HCT116 (cell line): ENCODE measurements around the gene SKI. TPM values are rescaled to one million over a fixed set of nuclear protein-coding genes. Genes with fewer than 3 reads are reported as not detected.

Experiments used
- ATAC-seq: fragments of 200-7000 bp; cut with Tn5 transposase; 2 replicates; pipeline ENCODE4 v1.9.1; 2020; ENCODE audit warnings: mild to moderate bottlenecking, moderate library complexity
- BruUV-seq: library from RNA; stranded (reverse); fragments of 400-500 nt; replicated peaks from 2 replicates; lab custom pipeline; 2021; lab: Mats Ljungman, UMichigan
- CTCF ChIA-PET: fragments of 300-600 bp; sonication (Branson Sonifier 250); formaldehyde crosslinking; loops from one replicate; lab custom pipeline; 2021; ENCODE audit warnings: antibody characterized with exemption; lab: Charles Lee
- POLR2A ChIA-PET: fragments of 300-600, 350-600 bp; sonication (Branson Sonifier 250); formaldehyde crosslinking; loops from one replicate; lab custom pipeline; 2021; ENCODE audit warnings: antibody characterized with exemption; lab: Charles Lee
- RAD21 ChIA-PET, 2 experiments: fragments of 300-600 bp; sonication (Branson Sonifier 250); formaldehyde crosslinking; loops; one replicate each; lab custom pipeline; 2023; ENCODE audit warnings: low total read pairs in 2 of 2; ENCODE audit not compliant: uncharacterized antibody in 2 of 2, unreplicated experiment in 2 of 2, low non-redundant PET in 1 of 2; lab: Charles Lee
- DNase-seq: peaks from one replicate; pipeline ENCODE4 v3.0.0-alpha.2; 2010; ENCODE audit warnings: low read depth, low spot score
- H2AFZ ChIP-seq: fragments of 200-600 bp; shearing (Covaris generic), sonication (generic); 2 replicates; pipeline ENCODE4 v1.6.1; 2017; ENCODE audit warnings: low read depth, mixed run types, mixed read lengths, antibody characterized with exemption, low read length; ENCODE audit not compliant: poor library complexity, severe bottlenecking
- H3K27ac ChIP-seq: 2 replicates; pipeline ENCODE4 v1.5.1; 2012; ENCODE audit warnings: low read depth, low read length
- H3K27me3 ChIP-seq: fragments of 200-600 bp; sonication (generic); 2 replicates; pipeline ENCODE4 v1.6.1; 2016; ENCODE audit warnings: mixed run types, low read length, mixed read lengths; ENCODE audit not compliant: insufficient read depth
- H3K36me3 ChIP-seq, 2 experiments: fragments of 200-500 bp in 1 of 2; fragments of 200-600 bp in 1 of 2; sonication (Bioruptor generic) in 1 of 2; sonication (generic) in 1 of 2; 2 replicates each; pipeline versions ENCODE4 v1.5.1 to v1.6.1; 2014 to 2016; ENCODE audit warnings: low read length in 2 of 2, inconsistent platforms in 1 of 2, mixed read lengths in 1 of 2, mixed run types in 1 of 2; ENCODE audit not compliant: insufficient read depth in 2 of 2, control insufficient read depth in 1 of 2
- H3K4me1 ChIP-seq, 2 experiments: fragments of 200-600 bp in 1 of 2; sonication (generic) in 1 of 2; 2 replicates each; pipeline versions ENCODE4 v1.5.1 to v1.6.1; 2012 to 2017; ENCODE audit warnings: low read length in 2 of 2, inconsistent platforms in 1 of 2, mild to moderate bottlenecking in 1 of 2, mixed read lengths in 1 of 2, mixed run types in 1 of 2, moderate library complexity in 1 of 2; ENCODE audit not compliant: insufficient read depth in 2 of 2, control insufficient read depth in 1 of 2
- H3K4me2 ChIP-seq: fragments of 200-600 bp; sonication (generic); 2 replicates; pipeline ENCODE4 v1.6.1; 2017; ENCODE audit warnings: mixed run types, low read length, mixed read lengths
- H3K4me3 ChIP-seq, 2 experiments: fragments of 200-600 bp in 1 of 2; sonication (generic) in 1 of 2; replicated peaks in 1 of 2; 2 replicates each; pipeline ENCODE4 v1.5.1; 2011 to 2016; ENCODE audit warnings: low read length in 2 of 2, control low read depth in 1 of 2, low read depth in 1 of 2, mild to moderate bottlenecking in 1 of 2, mixed read lengths in 1 of 2, mixed run types in 1 of 2
- H3K79me2 ChIP-seq: fragments of 200-600 bp; sonication (generic); 2 replicates; pipeline ENCODE4 v1.6.1; 2017; ENCODE audit warnings: mild to moderate bottlenecking, mixed run types, low read length, moderate library complexity, mixed read lengths; ENCODE audit not compliant: insufficient read depth
- H3K9ac ChIP-seq: fragments of 200-600 bp; sonication (generic); 2 replicates; pipeline ENCODE4 v1.6.1; 2016; ENCODE audit warnings: low read length, mixed read lengths
- H3K9me2 ChIP-seq: fragments of 200-600 bp; sonication (generic), shearing (Covaris generic); 2 replicates; pipeline ENCODE4 v1.6.1; 2017; ENCODE audit warnings: mixed run types, mild to moderate bottlenecking, moderate library complexity; ENCODE audit not compliant: insufficient read depth
- H3K9me3 ChIP-seq, 2 experiments: fragments of 200-500 bp in 1 of 2; fragments of 200-600 bp in 1 of 2; sonication (Bioruptor generic) in 1 of 2; sonication (generic) in 1 of 2; 2 replicates each; pipeline ENCODE4 v1.6.1; 2014 to 2017; ENCODE audit warnings: low read length in 2 of 2, mixed read lengths in 2 of 2, inconsistent platforms in 1 of 2, low read depth in 1 of 2, mild to moderate bottlenecking in 1 of 2, mixed run types in 1 of 2, moderate library complexity in 1 of 2; ENCODE audit not compliant: control insufficient read depth in 1 of 2, insufficient read depth in 1 of 2
- H4K20me1 ChIP-seq: fragments of 200-600 bp; sonication (generic), shearing (Covaris generic); 2 replicates; pipeline ENCODE4 v1.6.1; 2017; ENCODE audit warnings: mixed run types, mild to moderate bottlenecking, moderate library complexity; ENCODE audit not compliant: insufficient read depth
- ATF3 ChIP-seq: IDR thresholded peaks from 2 replicates; pipeline ENCODE4 v1.6.1; 2012
- CEBPB ChIP-seq: IDR thresholded peaks from 2 replicates; pipeline ENCODE4 v1.6.1; 2012; ENCODE audit warnings: low read depth
- CTCF ChIP-seq, 3 experiments: fragments of 200-600 bp in 1 of 3; sonication (generic) in 1 of 3; IDR thresholded peaks in 2 of 3; conservative IDR thresholded peaks in 1 of 3; 2 replicates each; pipeline ENCODE4 v1.5.1; 2012 to 2017; ENCODE audit warnings: low read depth in 2 of 3, low read length in 2 of 3, antibody characterized with exemption in 1 of 3, borderline replicate concordance in 1 of 3, control low read depth in 1 of 3, mild to moderate bottlenecking in 1 of 3, mixed read lengths in 1 of 3, mixed run types in 1 of 3, moderate library complexity in 1 of 3; ENCODE audit not compliant: insufficient read depth in 1 of 3
- EGR1 ChIP-seq: IDR thresholded peaks from 2 replicates; pipeline ENCODE4 v1.6.1; 2012; ENCODE audit warnings: low read depth
- ELF1 ChIP-seq: IDR thresholded peaks from 2 replicates; pipeline ENCODE4 v1.6.1; 2012; ENCODE audit warnings: low read depth, borderline replicate concordance
- EZH2 ChIP-seq: fragments of 200-600 bp; sonication (generic); IDR thresholded peaks from 2 replicates; pipeline ENCODE4 v1.6.1; 2017; ENCODE audit warnings: antibody characterized with exemption, mixed run types
- EZH2phosphoT487 ChIP-seq: fragments of 200-600 bp; IDR thresholded peaks from 2 replicates; pipeline ENCODE4 v1.6.1; 2018; ENCODE audit warnings: antibody characterized with exemption, borderline replicate concordance
- FOSL1 ChIP-seq: IDR thresholded peaks from 2 replicates; pipeline ENCODE4 v1.6.1; 2012; ENCODE audit warnings: low read depth
- MAX ChIP-seq: IDR thresholded peaks from 2 replicates; pipeline ENCODE4 v1.6.1; 2012
- POLR2AphosphoS5 ChIP-seq: IDR thresholded peaks from 2 replicates; pipeline ENCODE4 v1.6.1; 2011; ENCODE audit warnings: mild to moderate bottlenecking, low read depth, low read length, moderate library complexity
- RAD21 ChIP-seq: IDR thresholded peaks from 2 replicates; pipeline ENCODE4 v1.6.1; 2012; ENCODE audit warnings: low read depth, mild to moderate bottlenecking
- REST ChIP-seq: IDR thresholded peaks from 2 replicates; pipeline ENCODE4 v1.6.1; 2012; ENCODE audit warnings: low read depth
- SIN3A ChIP-seq: IDR thresholded peaks from 2 replicates; pipeline ENCODE4 v1.6.1; 2012; ENCODE audit warnings: low read depth
- SP1 ChIP-seq: IDR thresholded peaks from 2 replicates; pipeline ENCODE4 v1.6.1; 2012; ENCODE audit warnings: low read depth
- SRF ChIP-seq: IDR thresholded peaks from 2 replicates; pipeline ENCODE4 v1.6.1; 2012; ENCODE audit warnings: low read depth
- TCF7L2 ChIP-seq: IDR thresholded peaks from 2 replicates; pipeline ENCODE4 v1.7.0; 2011; ENCODE audit warnings: borderline replicate concordance, inconsistent platforms; ENCODE audit not compliant: insufficient read depth, insufficient read length; ENCODE audit errors: extremely low read depth
- ZBTB33 ChIP-seq: IDR thresholded peaks from 2 replicates; pipeline ENCODE4 v1.6.1; 2011; ENCODE audit warnings: mild to moderate bottlenecking, low read length, moderate library complexity; ENCODE audit not compliant: insufficient replicate concordance; ENCODE audit errors: extremely low read depth
- ZFX ChIP-seq: fragments of 450-650 bp; IDR thresholded peaks from 2 replicates; pipeline ENCODE4 v1.6.1; 2017
- ZNF274 ChIP-seq: fragments of 200-500 bp; sonication (Bioruptor generic); IDR thresholded peaks from 2 replicates; pipeline ENCODE4 v1.6.1; 2014; ENCODE audit warnings: mild to moderate bottlenecking, low read depth, low read length, inconsistent platforms
- intact Hi-C: fragments of 100-400 bp; cut with micrococcal nuclease; formaldehyde crosslinking; loops from 2 replicates; pipeline ENCODE4 v1.10.0; 2022
- total RNA-seq: library from RNA; stranded (reverse); gene quantifications from one replicate; pipeline ENCODE4 v1.2.1, GENCODE V29; 2021; ENCODE audit not compliant: unreplicated experiment

SKI gene
- total RNA-seq, 1 experiment from 2014 or later = 56.2 TPM

- no peak overlapping the region for H3K9ac ChIP-seq
- peaks cover 5 to 9% of the 10 kb centered on the region in 2 experiments; a peak in 2 of 4 replicates for H3K36me3 ChIP-seq
- H3K27ac ChIP-seq = no peak overlapping the region
- intact Hi-C loops = no loop called here
- ATAC-seq (no peak), DNase-seq (no peak)
- no peaks in the 10 kb centered on the region for H3K9me3 ChIP-seq
- RAD21 ChIA-PET = no interaction called here
- POLR2A ChIA-PET = no interaction called here
- peaks cover 45% of the 10 kb centered on the region for H3K79me2 ChIP-seq
- CTCF ChIA-PET = no interaction called here
- no peaks in the 10 kb centered on the region for H3K9me2 ChIP-seq
- no peak for TF ChIP-seq EZH2
- TF ChIP-seq ATF3 = no peak
- TF ChIP-seq RAD21 = no peak
- TF ChIP-seq SRF = no peak
- no peak for TF ChIP-seq ZBTB33
- no peak for TF ChIP-seq SP1
- TF ChIP-seq TCF7L2 = no peak
- TF ChIP-seq MAX = no peak
- TF ChIP-seq POLR2AphosphoS5 = no peak
- TF ChIP-seq CTCF (IDR thresholded peaks at IDR 0.05 in 2 of 3, conservative IDR thresholded peaks at IDR 0.05 in 1 of 3; ENCODE audit: borderline replicate concordance in 1 of 3, insufficient read depth in 1 of 3, low read depth in 2 of 3, low read length in 2 of 3) = no peak
- TF ChIP-seq CEBPB = no peak
- no peak for TF ChIP-seq REST
- TF ChIP-seq EZH2phosphoT487 = no peak
- TF ChIP-seq EGR1 = no peak
- no peak for TF ChIP-seq ELF1
- TF ChIP-seq ZFX = no peak
- TF ChIP-seq FOSL1 = no peak
- TF ChIP-seq ZNF274 = no peak
- no peak for TF ChIP-seq SIN3A
- H2AFZ ChIP-seq = no peak overlapping the region
- no peak overlapping the region for H3K4me2 ChIP-seq
- no peaks in the 10 kb centered on the region for H3K4me1 ChIP-seq
- H3K27me3 ChIP-seq = no peaks in the 10 kb centered on the region
- H4K20me1 ChIP-seq = no peaks in the 10 kb centered on the region
- H3K4me3 ChIP-seq = no peak overlapping the region
- no TSS peak for BruUV-seq
Observed at GRCh38 chr1:2303016-2303775, 75.1 kb downstream of the SKI start.
